Stomach smooth muscle (tissue), 2 donors: ENCODE results near the gene RNF25.

Experiments used
- H3K27ac ChIP-seq: one replicate; pipeline ENCODE4 v1.7.0; 2013; ENCODE audit warnings: mild to moderate bottlenecking, low read length, inconsistent platforms
- H3K27me3 ChIP-seq, 2 donors: one replicate each; pipeline ENCODE4 v1.7.0; 2013; ENCODE audit warnings: low read length in 2 of 2; ENCODE audit not compliant: insufficient read depth in 2 of 2, control insufficient read depth in 1 of 2
- H3K36me3 ChIP-seq, 2 donors: one replicate each; pipeline ENCODE4 v1.7.0; 2013; ENCODE audit warnings: low read length in 2 of 2; ENCODE audit not compliant: control insufficient read depth in 2 of 2, insufficient read depth in 2 of 2
- H3K4me1 ChIP-seq: one replicate; pipeline ENCODE4 v1.7.0; 2013; ENCODE audit warnings: low read length; ENCODE audit not compliant: control insufficient read depth, insufficient read depth
- H3K4me3 ChIP-seq, 2 donors: one replicate each; pipeline ENCODE4 v1.7.0; 2013; ENCODE audit warnings: low read length in 2 of 2
- H3K9ac ChIP-seq, 2 donors: one replicate each; pipeline ENCODE4 v1.7.0; 2013; ENCODE audit warnings: low read length in 2 of 2, mild to moderate bottlenecking in 1 of 2
- H3K9me3 ChIP-seq, 2 donors: one replicate each; pipeline ENCODE4 v1.7.0; 2013; ENCODE audit warnings: low read length in 2 of 2; ENCODE audit not compliant: control insufficient read depth in 2 of 2
- donor health status: healthy.
- donor health status: Pancreatic carcinoma.

Gene RNF25

GRCh38 chr2:218671097-218671653 is 627 bp downstream of the RNF25 start:
- Histone ChIP-seq H3K4me1 (peaks cover 18% of the 10 kb centered on the region), H3K27ac (peak overlapping the region; percentile 79), H3K27me3 (no peaks in the 10 kb centered on the region), H3K9me3 (no peaks in the 10 kb centered on the region), H3K36me3 (peaks cover 5 to 24% of the 10 kb centered on the region in 2 donors), H3K4me3 (peak overlapping the region; percentile 93 to 96), H3K9ac (peak overlapping the region; percentile 87 to 89)

- Histone ChIP-seq H3K4me3 (no peak overlapping the region), H3K27me3 (no peaks in the 10 kb centered on the region), H3K9ac (no peak overlapping the region), H3K36me3 (peaks cover 46 to 59% of the 10 kb centered on the region in 2 donors), H3K4me1 (peaks cover 11% of the 10 kb centered on the region), H3K9me3 (no peaks in the 10 kb centered on the region), H3K27ac (no peak overlapping the region)
Observed at GRCh38 chr2:218664653-218665052, 7.1 kb downstream of the RNF25 start.

GRCh38 chr2:218663901-218664300 is 7.9 kb downstream of the RNF25 start:
- H3K27me3 ChIP-seq, result no peaks in the 10 kb centered on the region
- peaks cover 46 to 59% of the 10 kb centered on the region in 2 donors for H3K36me3 ChIP-seq
- peaks cover 14% of the 10 kb centered on the region for H3K4me1 ChIP-seq
- H3K27ac ChIP-seq, result no peak overlapping the region
- H3K9me3 ChIP-seq, result no peaks in the 10 kb centered on the region
- H3K9ac ChIP-seq, result no peak overlapping the region
- no peak overlapping the region for H3K4me3 ChIP-seq

- Histone ChIP-seq H3K9me3 (no peaks in the 10 kb centered on the region), H3K27ac (no peak overlapping the region), H3K4me3 (no peak overlapping the region), H3K27me3 (no peaks in the 10 kb centered on the region), H3K4me1 (peaks cover 21% of the 10 kb centered on the region), H3K9ac (no peak overlapping the region), H3K36me3 (peaks cover 45 to 51% of the 10 kb centered on the region in 2 donors)
Observed at GRCh38 chr2:218662827-218663226, 9.0 kb downstream of the RNF25 start.

GRCh38 chr2:218662377-218662776 is 9.4 kb downstream of the RNF25 start:
- Histone ChIP-seq H3K36me3 (peaks cover 41 to 46% of the 10 kb centered on the region in 2 donors), H3K4me1 (peaks cover 21% of the 10 kb centered on the region), H3K4me3 (no peak overlapping the region), H3K9ac (no peak overlapping the region), H3K9me3 (no peaks in the 10 kb centered on the region), H3K27ac (no peak overlapping the region), H3K27me3 (no peaks in the 10 kb centered on the region)

- H3K36me3 ChIP-seq, result peaks cover 43 to 48% of the 10 kb centered on the region in 2 donors
Observed at GRCh38 chr2:218659988-218660358, 11.8 kb downstream of the RNF25 start.

GRCh38 chr2:218659258-218659987 is 12.4 kb downstream of the RNF25 start, which contains the start of the genes BCS1L and ZNF142:
BCS1L (plus strand) TSS chr2:218659683; CDS start chr2:218660988, 1,305 bp downstream.
ZNF142 (minus strand) TSS chr2:218659623; CDS start chr2:218656429, 3,194 bp downstream.
- Histone ChIP-seq H3K4me1 (peaks cover 21% of the 10 kb centered on the region), H3K36me3 (peaks cover 37 to 44% of the 10 kb centered on the region in 2 donors), H3K27me3 (no peaks in the 10 kb centered on the region), H3K9me3 (no peaks in the 10 kb centered on the region), H3K9ac (peak within 1 kb of the TSS; percentile 81 to 82), H3K27ac (peak within 1 kb of the TSS; percentile 53), H3K4me3 (peak within 1 kb of the TSS; percentile 91 to 94)

More at GRCh38 chr2:218659988-218660358, 11.8 kb downstream of the RNF25 start:
- H3K9ac ChIP-seq, result peak overlapping the region; percentile 80 to 82
- peaks cover 21% of the 10 kb centered on the region for H3K4me1 ChIP-seq
- H3K9me3 ChIP-seq, result no peaks in the 10 kb centered on the region
- no peaks in the 10 kb centered on the region for H3K27me3 ChIP-seq
- peak overlapping the region; percentile 91 to 94 for H3K4me3 ChIP-seq
- H3K27ac ChIP-seq, result peak overlapping the region; percentile 53

- Histone ChIP-seq H3K27me3 (no peaks in the 10 kb centered on the region), H3K9me3 (no peaks in the 10 kb centered on the region), H3K27ac (peak overlapping the region; percentile 53), H3K36me3 (peaks cover 31 to 39% of the 10 kb centered on the region in 2 donors), H3K9ac (peak overlapping the region; percentile 81 to 82), H3K4me1 (peaks cover 21% of the 10 kb centered on the region), H3K4me3 (peak overlapping the region; percentile 91 to 94)
Observed at GRCh38 chr2:218658671-218659257, 13.0 kb downstream of the RNF25 start.

- Histone ChIP-seq H3K27me3 (no peaks in the 10 kb centered on the region), H3K9me3 (no peaks in the 10 kb centered on the region), H3K4me1 (peaks cover 21% of the 10 kb centered on the region), H3K27ac (no peak overlapping the region), H3K4me3 (no peak overlapping the region), H3K36me3 (peaks cover 19 to 29% of the 10 kb centered on the region in 2 donors), H3K9ac (no peak overlapping the region)
Observed at GRCh38 chr2:218655751-218656150, 16.1 kb downstream of the RNF25 start.

- no peaks in the 10 kb centered on the region for H3K27me3 ChIP-seq
- peaks cover 61 to 70% of the 10 kb centered on the region in 2 donors for H3K36me3 ChIP-seq
- no peak overlapping the region for H3K4me3 ChIP-seq
- H3K9me3 ChIP-seq, result no peaks in the 10 kb centered on the region
- H3K9ac ChIP-seq, result no peak overlapping the region
- H3K4me1 ChIP-seq, result no peaks in the 10 kb centered on the region
- no peak overlapping the region for H3K27ac ChIP-seq
Observed at GRCh38 chr2:218648787-218649100, 23.1 kb downstream of the RNF25 start.
